ENCODE data around the gene GNG7.

The GNG7 gene

GRCh38 chr19:2724148-2724557 lies 21.7 kb upstream of the GNG7 start:
- no peak for TF ChIP-seq CTCF (IDR thresholded peaks at IDR 0.05)
- Histone ChIP-seq H3K4me3 (ENCODE audit: low read depth, low read length) (no peak overlapping the region), H3K4me1 (peaks cover 18% of the 10 kb centered on the region), H3K79me2 (no peaks in the 10 kb centered on the region), H3K9ac (no peak overlapping the region), H3K27ac (no peak overlapping the region), H3K9me3 (ENCODE audit: control insufficient read depth, low read length) (no peaks in the 10 kb centered on the region), H2AFZ (no peak overlapping the region), H3K4me2 (ENCODE audit: low read length) (no peak overlapping the region), H3K27me3 (ENCODE audit: control insufficient read depth, insufficient read depth, low read length) (no peaks in the 10 kb centered on the region), H3K36me3 (ENCODE audit: control insufficient read depth, insufficient read depth, low read length) (no peaks in the 10 kb centered on the region)

- H3K27ac ChIP-seq: no peak overlapping the region
- peak overlapping the region; percentile 94 for H2AFZ ChIP-seq
- H3K4me1 ChIP-seq: peaks cover 18% of the 10 kb centered on the region
- no peak overlapping the region for H3K4me3 ChIP-seq (ENCODE audit: low read depth, low read length)
- no peak overlapping the region for H3K9ac ChIP-seq
- no peaks in the 10 kb centered on the region for H3K9me3 ChIP-seq (ENCODE audit: control insufficient read depth, low read length)
- H3K79me2 ChIP-seq: no peaks in the 10 kb centered on the region
- TF ChIP-seq CTCF (IDR thresholded peaks at IDR 0.05): no peak
- no peak overlapping the region for H3K4me2 ChIP-seq (ENCODE audit: low read length)
- no peaks in the 10 kb centered on the region for H3K27me3 ChIP-seq (ENCODE audit: control insufficient read depth, insufficient read depth, low read length)
- no peaks in the 10 kb centered on the region for H3K36me3 ChIP-seq (ENCODE audit: control insufficient read depth, insufficient read depth, low read length)
Observed at GRCh38 chr19:2723747-2724146, 21.3 kb upstream of the GNG7 start.

GRCh38 chr19:2723345-2723715 lies 20.8 kb upstream of the GNG7 start:
- no peaks in the 10 kb centered on the region for H3K27me3 ChIP-seq (ENCODE audit: control insufficient read depth, insufficient read depth, low read length)
- H3K27ac ChIP-seq: peak overlapping the region; percentile 33
- no peak overlapping the region for H3K4me3 ChIP-seq (ENCODE audit: low read depth, low read length)

GRCh38 chr19:2722541-2723344 lies 20.2 kb upstream of the GNG7 start:
- peak overlapping the region; percentile 18 for H3K4me2 ChIP-seq (ENCODE audit: low read length)
- H3K27ac ChIP-seq: peak overlapping the region; percentile 33
- H2AFZ ChIP-seq: peak overlapping the region; percentile 94
- H3K9me3 ChIP-seq (ENCODE audit: control insufficient read depth, low read length): no peaks in the 10 kb centered on the region
- H3K79me2 ChIP-seq: no peaks in the 10 kb centered on the region
- no peaks in the 10 kb centered on the region for H3K27me3 ChIP-seq (ENCODE audit: control insufficient read depth, insufficient read depth, low read length)
- TF ChIP-seq CTCF (IDR thresholded peaks at IDR 0.05): no peak
- H3K4me1 ChIP-seq: peaks cover 18% of the 10 kb centered on the region
- no peak overlapping the region for H3K9ac ChIP-seq
- H3K36me3 ChIP-seq (ENCODE audit: control insufficient read depth, insufficient read depth, low read length): no peaks in the 10 kb centered on the region
- no peak overlapping the region for H3K4me3 ChIP-seq (ENCODE audit: low read depth, low read length)

More at GRCh38 chr19:2723345-2723715, 20.8 kb upstream of the GNG7 start:
- no peaks in the 10 kb centered on the region for H3K79me2 ChIP-seq
- H2AFZ ChIP-seq: peak overlapping the region; percentile 94
- H3K4me1 ChIP-seq: peaks cover 18% of the 10 kb centered on the region
- no peaks in the 10 kb centered on the region for H3K36me3 ChIP-seq (ENCODE audit: control insufficient read depth, insufficient read depth, low read length)
- H3K9ac ChIP-seq: no peak overlapping the region
- no peaks in the 10 kb centered on the region for H3K9me3 ChIP-seq (ENCODE audit: control insufficient read depth, low read length)
- TF ChIP-seq CTCF (IDR thresholded peaks at IDR 0.05): no peak
- peak overlapping the region; percentile 18 for H3K4me2 ChIP-seq (ENCODE audit: low read length)

Measured in parathyroid adenoma (tissue), 2 donors.